Measurements from ENCODE around the gene DPT.

Gene DPT

DNA sequence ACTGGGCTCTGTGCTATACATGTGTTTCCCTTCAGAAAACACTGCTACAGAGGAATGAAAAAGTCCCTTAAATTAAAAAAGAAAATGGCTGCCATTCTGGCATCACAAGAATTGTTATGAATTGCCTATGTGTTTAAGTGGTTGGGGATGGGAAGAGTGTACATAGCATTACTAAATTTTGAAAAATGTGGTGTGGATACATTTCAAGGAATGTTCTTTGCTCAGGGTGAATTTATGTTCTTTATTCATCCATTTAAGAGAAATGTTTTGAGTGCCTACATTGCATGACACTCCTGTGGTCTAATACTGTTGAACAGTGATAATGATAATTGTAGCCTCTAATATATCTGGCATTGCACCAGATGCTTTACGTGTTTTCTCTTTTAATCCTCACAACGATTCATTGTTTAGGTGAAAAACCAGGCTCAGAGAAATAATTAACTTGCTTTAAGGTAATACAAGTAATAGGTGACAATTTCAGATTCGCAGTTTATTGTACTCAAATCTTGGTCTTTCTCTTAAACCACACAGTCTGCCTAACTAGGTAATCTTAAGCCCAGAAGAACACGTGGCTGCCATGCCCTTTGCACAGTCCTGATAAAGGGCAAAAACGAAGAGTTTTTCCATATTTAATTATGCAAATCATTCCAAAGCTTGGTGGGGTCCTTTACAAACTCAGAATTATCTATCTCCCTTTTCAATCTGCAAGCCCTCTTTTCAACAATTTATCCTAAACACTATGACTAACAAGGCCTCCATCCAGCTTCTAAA lies 31.5 kb downstream of the DPT start:
- DNase-seq, result no peak

DNA sequence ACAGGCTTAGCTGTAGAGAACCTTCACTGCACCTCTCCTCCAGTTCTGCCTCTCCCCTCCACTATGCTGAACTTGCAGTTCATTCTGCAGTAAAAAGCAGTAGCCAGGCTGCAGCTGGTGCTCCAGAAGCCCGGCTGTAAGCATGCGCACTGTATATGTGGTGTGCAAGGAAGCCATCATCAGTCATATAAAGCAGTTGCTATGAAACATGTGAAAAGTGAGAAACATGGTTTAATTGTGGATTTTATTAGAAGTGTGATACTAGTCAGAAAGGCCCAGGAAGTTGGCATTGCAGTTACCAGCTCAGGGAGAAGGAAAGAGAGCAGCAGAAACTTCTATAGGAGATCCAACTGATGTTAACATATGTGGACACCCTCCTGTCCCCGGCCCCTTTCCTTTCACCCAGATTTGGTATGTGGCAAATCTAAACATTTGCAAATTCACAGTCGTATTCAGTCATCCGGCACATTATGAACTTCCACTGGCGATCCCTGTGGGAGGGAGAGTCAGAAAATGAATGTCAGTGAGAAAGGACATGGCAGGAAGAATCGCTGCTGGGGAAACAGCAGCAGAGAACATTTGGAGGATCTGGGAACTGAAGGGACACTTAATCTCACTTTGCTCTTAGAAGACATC lies 32.8 kb downstream of the DPT start:
- no peak for DNase-seq

DNA sequence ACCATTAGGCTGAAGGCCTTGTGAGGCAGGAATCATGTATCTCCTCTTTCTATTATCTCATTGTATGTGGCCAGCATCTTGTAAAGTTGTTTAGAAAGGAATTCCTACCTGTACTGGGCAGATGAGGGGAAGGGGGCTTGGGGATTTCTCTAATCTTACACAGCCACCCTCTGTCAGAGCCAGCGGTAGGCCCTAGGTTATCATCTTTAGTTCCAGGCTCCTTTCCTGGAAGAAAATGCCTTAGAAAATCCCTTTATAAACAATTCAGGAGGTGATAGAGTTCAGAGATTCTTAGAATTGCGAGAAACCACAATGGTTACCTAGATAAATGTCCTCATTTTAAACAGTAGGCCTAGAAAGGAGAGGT lies 35.2 kb downstream of the DPT start:
- no peak for DNase-seq

DNA sequence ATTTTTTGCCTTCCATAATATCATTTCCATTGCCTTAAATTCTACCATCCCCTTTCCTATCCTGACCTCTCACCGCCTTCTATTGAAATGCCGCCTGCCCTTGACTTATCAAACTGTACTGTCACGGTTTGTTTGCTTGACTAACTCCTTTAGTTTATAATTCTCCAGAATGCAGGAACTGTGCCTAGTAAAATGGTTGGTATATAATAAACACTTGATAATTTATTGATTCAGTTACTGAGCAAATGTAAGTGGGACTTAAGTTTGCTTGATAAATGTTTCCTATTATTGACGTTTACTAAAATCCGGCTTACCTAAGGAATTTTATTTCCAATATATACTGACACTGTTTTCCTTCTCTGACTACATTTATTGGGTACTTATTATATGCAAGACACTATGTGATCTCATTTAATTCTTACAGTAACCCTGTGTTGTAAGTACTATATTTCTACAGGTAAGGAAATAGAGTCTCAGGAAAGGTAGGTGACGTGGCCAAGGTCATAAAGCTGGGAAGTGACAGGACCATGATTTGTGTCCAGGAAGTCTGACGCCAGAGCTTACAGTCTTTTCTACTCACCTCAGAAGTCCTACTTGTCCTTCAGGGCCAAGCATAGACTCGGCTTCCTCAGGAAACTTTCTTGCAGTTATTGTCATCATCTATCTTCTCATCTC lies 35.7 kb downstream of the DPT start:
- no peak for DNase-seq

DNA sequence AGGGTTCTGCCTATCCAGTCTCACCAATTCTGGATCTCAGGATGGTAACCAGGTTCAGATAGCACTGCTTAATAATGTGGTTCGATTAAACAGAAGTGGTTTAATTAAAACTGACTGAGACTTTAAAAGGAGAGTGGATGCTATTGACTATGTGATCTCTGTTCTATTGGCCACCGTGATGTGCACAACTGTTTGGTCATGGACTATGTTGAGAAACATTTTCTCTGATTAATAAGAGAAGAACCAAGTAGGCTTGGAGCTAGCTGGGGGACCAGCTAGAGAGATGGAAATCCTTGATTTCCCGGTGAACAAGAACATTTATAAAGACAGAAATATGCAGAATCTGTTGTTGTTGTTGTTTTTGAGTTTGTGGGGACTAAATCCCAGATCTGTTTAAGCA lies 36.5 kb downstream of the DPT start:
- no peak for DNase-seq

DNA sequence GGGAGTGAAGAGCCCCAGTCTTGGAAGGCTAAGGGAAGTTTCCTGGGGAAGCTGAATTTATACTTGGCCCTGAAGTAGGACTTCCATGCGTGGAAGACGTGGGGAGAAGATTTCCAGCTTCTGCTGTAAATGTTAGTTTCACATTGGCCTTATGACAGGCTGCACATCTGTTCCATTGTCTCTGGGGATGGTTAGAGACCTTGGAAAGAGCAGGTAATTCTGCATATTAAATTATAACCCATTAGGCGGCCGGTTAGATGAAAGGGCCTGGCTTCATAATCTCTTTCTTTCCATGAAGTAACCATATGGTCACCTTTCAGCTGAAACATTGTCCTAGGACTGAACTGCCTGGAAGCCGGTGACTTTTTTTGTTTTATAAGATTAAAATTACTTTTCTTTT lies 37.5 kb downstream of the DPT start:
- no peak for DNase-seq

DNA sequence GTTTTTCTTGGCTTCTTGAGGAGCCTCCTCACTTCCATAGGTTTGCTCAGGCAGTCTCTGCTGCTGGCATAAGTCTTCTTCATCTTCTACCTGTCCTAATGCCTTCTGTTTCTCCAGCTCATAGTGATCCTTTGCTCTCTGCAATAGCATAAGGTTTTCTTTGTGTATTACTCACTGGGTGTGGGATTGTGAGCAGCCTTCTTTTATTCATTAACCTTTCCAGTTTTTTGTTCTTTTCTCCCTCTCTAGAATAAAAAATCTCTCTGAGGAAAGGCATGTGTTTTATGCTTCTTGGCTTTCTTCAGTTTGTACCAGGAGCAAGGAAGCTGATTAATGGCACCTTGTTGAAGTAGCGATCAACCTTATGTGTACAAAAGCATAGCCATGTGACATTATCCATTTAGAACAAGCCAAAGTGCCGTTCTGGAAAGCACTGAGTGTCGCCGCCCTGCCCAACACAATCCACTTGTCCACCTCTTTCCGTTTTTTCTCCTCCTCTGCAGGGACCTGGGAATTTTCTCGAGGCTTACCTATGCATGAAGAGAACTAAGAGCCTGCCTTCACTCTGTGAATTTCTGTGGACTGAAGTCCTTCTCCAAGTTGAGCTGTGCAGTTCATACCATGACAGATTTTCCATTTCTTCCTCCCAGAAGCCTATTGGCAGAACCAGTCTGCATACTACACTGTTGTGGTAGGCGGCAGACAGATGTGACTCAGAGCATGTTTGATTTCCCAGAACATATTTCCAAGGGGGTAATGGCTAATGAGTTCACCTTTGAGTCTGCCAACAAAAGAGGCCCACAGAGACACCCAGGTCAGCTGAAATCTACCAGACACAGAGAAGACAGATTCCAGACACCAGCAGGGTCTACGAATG lies 39.0 kb downstream of the DPT start:
- DNase-seq, result no peak

DNA sequence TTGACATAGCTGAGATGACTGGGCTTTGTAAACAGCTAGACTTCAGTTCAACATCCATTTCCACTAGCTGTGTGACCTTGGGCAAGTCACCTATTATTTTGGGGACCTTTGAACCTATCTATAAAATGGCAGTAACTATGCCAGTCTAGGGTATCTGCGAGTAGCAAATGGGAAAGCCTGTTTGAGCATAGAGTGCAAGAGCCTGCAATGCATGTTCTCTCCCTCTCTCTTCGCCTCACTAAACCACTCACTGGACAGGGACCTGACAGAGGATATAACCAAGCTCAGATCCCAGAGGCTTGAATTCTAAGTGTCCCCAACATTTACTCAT lies 39.7 kb downstream of the DPT start:
- no peak for DNase-seq

DNA sequence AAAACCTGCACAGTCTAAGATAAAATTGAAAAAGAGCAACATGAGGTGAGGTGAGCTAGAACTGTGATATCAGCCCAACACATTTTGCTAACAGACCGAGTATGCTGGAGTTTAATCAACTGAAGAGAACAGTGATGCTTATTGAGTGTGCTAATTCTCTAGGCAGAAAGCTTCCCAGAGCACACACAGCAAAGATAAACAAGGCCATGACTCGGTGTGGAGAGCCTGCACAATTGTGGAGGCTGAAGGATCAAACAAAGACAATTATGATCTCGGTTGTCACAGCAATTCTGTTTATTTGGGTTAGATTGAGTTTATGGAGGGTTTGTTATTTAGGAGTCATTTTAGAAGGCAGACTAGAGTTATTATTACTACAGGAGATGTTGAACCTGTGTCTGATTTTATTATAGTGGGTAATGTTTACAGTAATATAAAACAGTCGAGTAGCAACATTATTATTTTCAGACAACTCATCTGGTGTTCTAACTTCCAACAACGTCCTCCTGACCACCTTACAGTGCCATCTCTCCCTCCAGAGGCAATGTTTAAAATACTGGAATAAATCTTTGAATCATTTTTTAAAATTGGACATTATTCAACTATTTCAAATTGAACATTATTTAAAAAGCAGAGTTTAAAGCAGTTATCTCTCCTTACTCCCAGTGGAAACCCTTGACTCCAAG lies 40.2 kb downstream of the DPT start:
- DNase-seq, result no peak

DNA sequence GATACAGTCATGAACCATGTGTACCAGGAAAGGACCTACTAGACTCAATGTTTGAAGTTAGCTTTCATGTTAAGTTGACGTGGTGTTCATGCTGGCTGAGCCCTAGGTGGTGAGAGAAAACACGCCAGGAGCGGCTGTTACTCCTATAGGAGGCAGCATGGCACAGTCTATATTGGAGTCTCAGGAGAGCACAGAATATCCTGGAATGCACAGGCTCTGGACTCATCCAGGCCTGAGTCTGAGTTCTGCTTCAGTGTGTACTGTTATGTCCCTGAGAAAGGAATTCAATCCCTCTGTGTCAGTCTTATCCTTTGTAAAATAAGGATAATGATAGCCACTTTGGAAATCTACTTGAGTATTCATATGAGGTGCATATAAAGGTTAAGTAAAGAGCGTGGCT lies 41.2 kb downstream of the DPT start:
- DNase-seq, result no peak

DNA sequence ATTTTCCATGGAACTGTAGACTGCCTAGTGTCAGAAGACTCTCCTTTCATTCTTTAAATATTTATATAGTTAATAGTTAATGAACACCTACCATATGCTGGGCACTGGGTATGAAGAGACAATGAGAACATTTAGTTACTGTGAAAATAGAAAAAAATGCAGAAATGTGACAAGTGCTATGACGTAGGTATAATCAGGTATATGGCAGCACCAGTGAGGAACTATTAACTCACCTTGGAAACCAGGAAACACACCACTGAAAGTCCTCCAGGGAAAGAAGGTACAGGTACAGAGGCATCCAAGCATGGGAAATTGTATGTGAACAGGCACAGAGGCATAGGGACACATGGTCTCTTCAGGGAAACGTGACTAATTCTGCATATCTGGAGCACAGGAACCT lies 42.3 kb downstream of the DPT start:
- no peak for DNase-seq

DNA sequence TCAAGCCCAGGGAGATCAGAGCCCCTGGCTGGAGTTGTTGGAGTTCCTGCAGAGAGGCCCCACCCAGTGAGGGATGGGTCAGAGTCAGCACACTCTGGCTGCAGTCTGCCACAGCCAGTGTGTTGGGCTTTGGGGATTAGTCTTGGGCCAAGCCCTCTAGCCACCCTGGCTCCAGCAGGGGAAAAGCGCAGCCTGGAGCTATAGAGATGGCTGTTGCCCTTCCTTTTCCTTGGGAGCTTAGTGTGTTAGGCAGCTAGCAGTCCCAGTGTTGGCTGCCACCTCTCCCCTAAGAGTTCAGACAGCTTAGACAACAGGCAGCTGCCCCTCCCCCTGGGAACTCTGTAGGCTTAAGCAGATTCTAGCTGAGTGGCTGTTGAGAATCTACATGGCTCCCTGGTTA lies 45.1 kb downstream of the DPT start:
- DNase-seq, result no peak

DNA sequence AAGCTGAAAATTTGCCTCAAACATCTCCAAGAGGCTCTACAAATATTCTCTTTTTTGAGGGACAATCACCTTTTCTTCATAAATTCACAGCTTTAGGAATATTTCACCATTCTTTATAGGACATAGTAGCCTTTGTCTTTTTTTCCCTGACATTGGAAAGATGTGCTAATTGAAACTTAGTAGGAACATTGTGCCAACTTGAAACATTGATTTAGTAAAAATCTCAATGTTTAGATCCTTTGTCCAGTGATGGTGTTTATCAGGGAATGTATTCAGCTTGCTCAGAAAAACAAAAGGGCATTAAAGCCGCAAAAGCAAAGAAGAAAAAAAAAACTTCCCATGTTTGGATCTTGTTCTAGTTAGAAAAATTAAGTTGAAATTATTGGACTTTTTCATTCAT lies 52.1 kb downstream of the DPT start:
- DNase-seq, result no peak

DNA sequence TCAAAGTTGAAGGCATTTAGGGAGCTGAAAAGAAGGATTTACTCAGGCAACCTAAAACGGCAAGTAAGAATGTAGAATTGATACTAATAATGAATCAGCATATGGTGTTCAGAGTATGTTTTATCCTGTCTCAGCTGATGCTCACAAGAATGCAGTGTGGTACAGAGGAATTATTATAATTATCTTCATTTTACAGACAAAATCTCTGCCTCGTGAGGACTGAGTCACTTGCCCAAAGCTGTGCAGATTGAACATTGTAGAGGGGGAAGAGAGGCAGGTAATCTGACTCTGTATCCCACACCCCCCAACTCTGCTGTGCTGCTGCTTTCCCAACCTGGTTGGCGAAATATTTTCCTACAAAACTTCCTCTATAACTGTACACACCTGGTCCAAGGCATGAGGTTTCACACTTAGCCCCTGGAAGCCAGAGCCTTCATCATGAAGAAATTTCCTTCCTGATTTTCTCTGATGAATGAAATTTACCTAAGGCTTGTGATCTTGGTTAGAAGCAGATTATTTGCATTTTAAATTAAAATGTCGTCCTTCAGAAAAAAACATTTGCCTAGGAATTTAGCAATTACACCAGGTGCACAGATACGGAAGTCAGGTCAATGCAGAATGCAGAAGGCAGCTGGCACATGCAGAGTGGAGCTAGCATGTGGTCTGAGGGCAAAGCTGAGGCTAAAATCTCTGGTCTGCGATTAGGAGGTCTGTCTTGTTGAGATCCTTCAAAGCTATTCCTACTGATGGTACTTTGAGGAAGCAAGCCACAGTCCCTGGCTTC lies 52.8 kb downstream of the DPT start:
- DNase-seq, result no peak

DNA sequence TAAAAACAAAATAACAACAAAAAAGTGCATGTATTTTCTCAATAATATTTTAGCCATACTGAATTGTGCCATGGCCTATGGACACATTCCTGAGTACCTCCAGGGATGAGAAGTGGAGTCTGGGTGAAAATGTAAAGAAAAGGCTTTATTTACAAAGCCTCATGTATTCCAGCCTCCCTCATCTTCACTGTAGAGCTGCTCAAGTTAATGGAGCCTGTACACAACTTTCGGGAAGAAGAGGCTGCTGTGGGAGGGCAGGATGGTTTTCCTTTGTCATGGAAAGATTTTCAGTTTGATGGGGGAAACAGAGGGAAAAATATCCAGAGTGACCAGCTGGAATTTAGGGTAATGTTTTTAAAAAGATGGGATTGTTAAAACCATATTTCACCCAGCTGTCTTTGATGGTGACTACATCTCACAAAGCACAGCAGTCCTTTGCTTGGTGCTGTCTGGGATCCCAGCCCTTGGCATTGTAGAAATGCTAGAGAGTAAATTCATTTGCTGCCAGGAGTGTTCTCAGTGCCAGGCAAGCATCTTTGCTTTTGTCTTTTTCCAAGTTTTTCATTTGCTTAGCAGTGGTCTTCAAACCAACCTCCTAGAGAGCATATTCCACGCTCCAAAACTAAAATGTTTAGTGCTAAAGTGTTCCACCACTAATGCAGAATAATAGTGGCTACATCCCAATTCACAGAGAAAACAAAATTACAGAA lies 54.9 kb downstream of the DPT start:
- DNase-seq, result no peak

DNA sequence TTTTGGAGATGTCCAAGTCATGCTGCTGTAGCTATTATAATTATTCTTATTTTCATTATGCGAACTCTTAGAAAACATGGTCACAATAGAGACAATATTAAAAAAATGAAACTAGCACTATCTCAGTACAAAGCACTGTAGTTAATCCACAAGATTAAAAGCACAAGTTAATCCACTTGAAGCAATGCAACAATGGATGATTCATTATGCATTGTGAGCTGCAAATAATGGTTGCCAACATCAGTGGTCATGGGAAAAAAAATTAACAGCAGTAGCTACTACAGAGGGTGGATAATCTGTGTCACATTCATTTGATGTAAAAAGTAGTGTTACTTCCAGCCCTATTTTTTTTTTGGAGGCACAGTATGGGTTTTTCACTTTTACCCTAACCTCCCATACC lies 56.7 kb downstream of the DPT start:
- DNase-seq, result no peak

DNA sequence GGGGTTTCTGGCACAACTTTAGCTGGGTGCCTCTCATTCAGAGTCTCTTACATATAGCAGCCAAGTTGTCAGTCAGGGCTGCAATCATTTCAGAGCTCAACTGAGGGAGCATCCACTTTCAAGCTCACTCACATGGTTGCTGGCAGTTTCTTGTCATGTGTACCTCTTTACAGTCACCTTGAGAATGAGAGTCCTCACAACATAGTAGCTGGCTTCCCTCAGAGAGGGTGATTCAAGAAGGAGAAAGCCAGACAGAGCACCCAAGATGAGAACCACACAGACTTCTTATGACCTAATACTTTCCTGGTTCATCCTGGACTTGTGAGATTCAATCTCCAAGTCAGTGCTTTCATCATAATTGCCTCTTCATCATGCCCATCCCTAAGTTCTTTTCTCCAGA lies 57.2 kb downstream of the DPT start:
- no peak for DNase-seq

DNA sequence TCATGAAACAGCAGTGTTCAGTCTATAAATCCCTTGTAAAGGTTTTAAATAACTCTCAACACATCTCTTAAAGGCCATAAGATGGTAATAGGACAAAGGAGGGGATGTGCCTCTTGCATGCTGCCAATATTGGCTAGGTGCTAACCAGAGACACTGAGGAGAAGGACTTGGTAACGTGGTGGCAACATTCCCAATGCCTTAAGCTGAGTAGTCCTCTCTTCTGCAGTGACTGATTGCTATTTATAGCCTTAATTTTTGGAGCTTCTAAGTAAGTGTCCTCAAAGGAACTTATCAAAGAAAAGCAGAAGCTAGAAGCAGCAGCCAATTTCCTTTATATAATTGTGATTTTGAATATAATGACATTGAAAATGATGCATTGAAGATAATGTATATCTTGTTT lies 63.0 kb downstream of the DPT start:
- DNase-seq, result no peak

DNA sequence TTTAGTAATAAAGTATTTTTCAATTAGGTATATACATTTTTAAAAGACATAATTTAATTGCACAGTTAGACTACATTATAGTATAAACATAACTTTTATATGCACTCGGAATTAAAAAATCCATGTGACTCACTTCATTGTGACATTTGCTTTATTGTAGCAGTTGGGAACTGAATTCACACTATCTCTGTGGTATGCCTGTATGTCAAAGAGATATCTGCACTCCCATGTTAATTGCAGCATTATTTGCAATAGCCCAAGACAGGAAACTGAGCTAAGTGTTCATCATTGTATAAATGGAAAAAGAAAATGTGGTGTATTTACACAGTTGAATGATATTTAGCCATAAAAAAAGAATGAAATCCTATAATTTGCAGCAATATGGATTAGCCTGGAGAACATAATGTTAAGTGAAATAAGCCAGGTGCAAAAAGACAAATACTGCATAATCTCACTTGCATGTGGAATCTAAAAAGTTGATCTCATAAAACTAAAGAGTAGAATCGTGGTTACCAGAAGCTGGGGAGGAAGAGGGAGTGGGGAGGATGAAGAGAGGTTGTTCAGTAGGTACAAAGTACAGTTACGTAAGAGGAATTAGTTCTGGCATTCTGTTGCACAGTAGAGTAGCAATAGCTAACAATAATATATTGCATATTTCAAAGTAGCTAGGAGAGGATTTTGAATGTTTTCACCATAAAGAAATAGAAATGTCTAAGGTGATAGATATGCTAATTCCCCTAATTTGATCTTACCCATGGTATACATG lies 64.8 kb downstream of the DPT start:
- no peak for DNase-seq

DNA sequence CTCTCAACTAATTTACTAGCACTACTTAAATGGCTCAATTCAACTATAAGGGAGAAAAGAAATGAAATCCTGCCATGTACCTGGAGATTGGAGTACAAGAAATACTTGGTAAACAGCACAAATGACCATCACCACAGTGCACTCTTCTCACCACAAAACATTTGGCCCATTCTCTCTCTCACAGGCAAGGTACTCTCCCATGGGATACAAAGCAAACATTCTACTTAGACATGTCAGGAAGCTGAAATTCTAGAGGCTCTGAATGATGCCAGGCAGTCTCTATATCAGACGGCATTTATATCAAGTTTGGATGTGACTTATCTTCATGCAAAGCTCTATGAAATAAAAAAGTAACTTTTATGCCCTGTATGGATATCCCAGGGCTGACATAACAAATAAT lies 72.5 kb downstream of the DPT start:
- no peak for DNase-seq

All from SHP77 treated with DMSO at 0.1 percent for 48 hours (cell line).